Activated CD4-positive, alpha-beta T cell treated with anti-CD3 and anti-CD28 coated beads, Interleukin-2, amount 10 ng/mL, durations not matched to agents 24 days and 14 days (primary cell): ENCODE results near the gene FUT7. TPM values are rescaled to one million over a fixed set of nuclear protein-coding genes. Genes with fewer than 3 reads are reported as not detected.
"Not testable (repeated sequence)": the region's sequence is repeated elsewhere in the genome, so short reads cannot be mapped to it uniquely, and the experiment has no call there.

Experiments used
- DNase-seq: peaks from one replicate; pipeline ENCODE4 v3.0.0; 2022
- H3K27ac Mint-ChIP-seq: one replicate; pipeline ENCODE4 v1.8.0; 2022; ENCODE audit warnings: mild to moderate bottlenecking, mixed read lengths
- H3K27me3 Mint-ChIP-seq: one replicate; pipeline ENCODE4 v1.8.0; 2022; ENCODE audit warnings: mixed read lengths
- H3K36me3 Mint-ChIP-seq: one replicate; pipeline ENCODE4 v1.8.0; 2022; ENCODE audit warnings: low read depth, mild to moderate bottlenecking, mixed read lengths
- H3K4me1 Mint-ChIP-seq: one replicate; pipeline ENCODE4 v1.8.0; 2021; ENCODE audit warnings: mixed read lengths
- H3K4me3 Mint-ChIP-seq: one replicate; pipeline ENCODE4 v1.8.0; 2022; ENCODE audit warnings: mild to moderate bottlenecking, moderate library complexity, mixed read lengths
- H3K9me3 Mint-ChIP-seq: one replicate; pipeline ENCODE4 v1.8.0; 2021; ENCODE audit warnings: mixed read lengths
- intact Hi-C: fragments of 100-400 bp; cut with micrococcal nuclease; formaldehyde crosslinking; loops from one replicate; pipeline ENCODE4 v1.15.1; 2023
- total RNA-seq: library from RNA; stranded (reverse); gene quantifications from 2 replicates; pipeline ENCODE4 v1.2.3, GENCODE V29; 2022

The FUT7 gene
- total RNA-seq, 1 donor from 2014 or later, result not detected

DNA sequence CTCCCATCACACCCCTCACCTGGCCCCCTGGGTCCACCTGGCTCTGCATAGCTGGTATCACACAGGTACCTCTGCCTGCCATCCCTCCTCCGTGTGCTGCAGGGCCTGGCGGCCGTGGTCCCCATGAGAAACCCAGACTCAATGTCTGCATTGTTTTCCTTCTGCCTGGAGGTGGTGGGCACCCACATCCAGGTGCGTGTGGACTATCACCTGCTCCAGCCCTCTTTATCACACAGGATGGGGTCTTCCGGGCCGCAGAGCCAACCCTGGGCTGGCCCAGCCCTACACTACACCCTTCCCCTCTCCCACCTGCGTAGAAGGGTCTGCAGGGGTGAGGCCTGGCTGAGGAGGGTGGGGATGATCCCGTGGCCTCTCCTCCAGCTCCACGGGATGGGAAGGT is 7.0 kb upstream of the FUT7 start:
- Mint-ChIP-seq H3K9me3 (no peaks in the 10 kb centered on the region), H3K4me3 (no peak overlapping the region), H3K27ac (no peak overlapping the region), H3K27me3 (no peaks in the 10 kb centered on the region), H3K4me1 (peaks cover 11% of the 10 kb centered on the region), H3K36me3 (peaks cover 2% of the 10 kb centered on the region)
- DNase-seq, result no peak
- intact Hi-C loops, result no loop called here

DNA sequence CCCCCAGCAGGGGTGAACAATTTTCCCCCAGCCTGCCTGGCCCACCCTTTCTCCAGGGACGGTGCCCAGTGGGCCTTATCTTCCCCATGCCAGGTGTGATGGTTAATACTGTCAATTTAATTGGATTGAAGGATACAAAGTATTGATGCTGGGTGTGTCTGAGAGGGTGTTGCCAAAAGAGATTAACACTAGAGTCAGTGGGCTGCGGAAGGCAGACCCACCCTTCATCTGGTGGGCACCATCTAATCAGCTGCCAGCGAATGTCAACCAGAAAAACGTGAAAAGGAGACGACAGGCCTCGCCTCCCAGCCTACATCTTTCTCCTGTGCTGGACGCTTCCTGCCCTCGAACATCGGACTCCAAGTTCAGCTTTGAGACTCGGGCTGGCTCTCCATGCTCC is 5.6 kb upstream of the FUT7 start:
- intact Hi-C loops, result no loop called here
- peaks cover 2% of the 10 kb centered on the region for H3K27me3 Mint-ChIP-seq
- no peak overlapping the region for H3K4me3 Mint-ChIP-seq
- H3K36me3 Mint-ChIP-seq, result peaks cover 2% of the 10 kb centered on the region
- DNase-seq, result no peak
- H3K9me3 Mint-ChIP-seq, result no peaks in the 10 kb centered on the region
- H3K4me1 Mint-ChIP-seq, result peaks cover 17% of the 10 kb centered on the region
- no peak overlapping the region for H3K27ac Mint-ChIP-seq

DNA sequence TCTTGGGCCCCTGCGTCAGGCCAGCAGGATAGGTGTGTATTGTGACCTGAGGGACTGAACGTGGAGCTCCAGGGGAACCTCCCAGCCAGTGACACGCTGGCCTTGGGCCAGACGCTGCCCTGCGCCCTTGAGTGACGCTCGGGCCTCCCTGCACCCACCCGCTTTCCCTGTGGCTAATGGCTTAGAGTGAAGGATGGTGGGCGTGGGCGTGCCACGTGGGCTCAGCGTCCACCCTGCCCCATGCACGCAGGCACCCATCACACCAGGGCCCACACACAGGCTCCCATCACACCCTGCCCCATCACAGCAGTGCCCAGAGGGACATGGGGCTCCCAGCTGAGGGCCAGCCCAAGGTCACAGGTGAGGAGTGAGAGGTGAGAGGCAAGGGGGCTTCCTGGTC is 5.1 kb upstream of the FUT7 start:
- intact Hi-C loops, result no loop called here
- no peaks in the 10 kb centered on the region for H3K9me3 Mint-ChIP-seq
- peaks cover 19% of the 10 kb centered on the region for H3K4me1 Mint-ChIP-seq
- H3K27me3 Mint-ChIP-seq, result peaks cover 2% of the 10 kb centered on the region
- H3K4me3 Mint-ChIP-seq, result no peak overlapping the region
- no peak for DNase-seq
- H3K36me3 Mint-ChIP-seq, result peaks cover 2% of the 10 kb centered on the region
- no peak overlapping the region for H3K27ac Mint-ChIP-seq

DNA sequence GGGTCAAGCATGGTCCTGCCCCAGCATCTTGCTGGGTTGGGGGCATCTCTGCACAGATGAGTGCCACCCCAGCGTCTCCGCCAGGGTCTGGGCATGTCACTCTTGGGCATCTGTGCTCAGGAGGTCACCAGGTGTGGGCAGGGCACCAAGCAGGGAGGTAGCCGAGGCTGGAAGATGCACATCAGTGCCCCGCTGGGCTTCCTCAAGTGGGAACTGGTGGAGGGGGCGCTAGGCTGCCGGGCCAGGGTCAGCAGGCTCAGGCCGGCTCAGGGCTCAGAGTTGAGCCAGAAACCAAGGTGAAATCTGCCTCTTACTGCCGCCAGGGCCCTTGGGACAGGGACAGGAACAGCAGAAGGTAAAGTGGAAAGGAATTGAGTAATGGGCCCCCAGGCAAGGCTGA is 4.0 kb upstream of the FUT7 start:
- Mint-ChIP-seq H3K27ac (no peak overlapping the region), H3K4me1 (peaks cover 23% of the 10 kb centered on the region), H3K9me3 (no peaks in the 10 kb centered on the region), H3K27me3 (peaks cover 2% of the 10 kb centered on the region), H3K4me3 (no peak overlapping the region), H3K36me3 (peaks cover 2% of the 10 kb centered on the region)
- intact Hi-C loops, result loop anchor here (1.0 to 2.0 kb wide), 2 partner anchors 43 to 249 kb away; partner anchors contain the start of gene PAXX
- DNase-seq, result no peak

DNA sequence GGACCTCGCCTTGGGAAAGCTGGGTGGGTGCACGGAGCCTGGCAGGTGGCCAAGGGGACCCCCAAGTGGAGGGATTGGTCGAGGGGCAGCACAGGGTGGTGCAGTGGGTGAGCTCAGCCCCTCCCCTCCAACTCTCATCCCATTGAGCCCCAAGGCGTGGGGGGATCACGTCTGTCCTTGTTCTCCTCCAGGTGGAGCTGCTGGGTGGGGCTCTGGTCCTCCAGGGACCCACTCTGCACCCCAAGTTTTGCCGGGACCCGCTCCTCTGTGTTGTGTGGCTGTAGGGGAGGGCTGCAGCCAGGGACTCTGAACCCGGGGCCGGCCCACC is 3.6 kb upstream of the FUT7 start:
- Mint-ChIP-seq H3K36me3 (peaks cover 2% of the 10 kb centered on the region), H3K27me3 (peaks cover 2% of the 10 kb centered on the region), H3K4me1 (peaks cover 28% of the 10 kb centered on the region), H3K4me3 (no peak overlapping the region), H3K27ac (peak overlapping the region; percentile 83), H3K9me3 (no peaks in the 10 kb centered on the region)
- intact Hi-C loops, result loop anchor here (1.0 to 2.0 kb wide), 2 partner anchors 43 to 248 kb away; partner anchors contain the start of gene PAXX
- DNase-seq, result no peak

DNA sequence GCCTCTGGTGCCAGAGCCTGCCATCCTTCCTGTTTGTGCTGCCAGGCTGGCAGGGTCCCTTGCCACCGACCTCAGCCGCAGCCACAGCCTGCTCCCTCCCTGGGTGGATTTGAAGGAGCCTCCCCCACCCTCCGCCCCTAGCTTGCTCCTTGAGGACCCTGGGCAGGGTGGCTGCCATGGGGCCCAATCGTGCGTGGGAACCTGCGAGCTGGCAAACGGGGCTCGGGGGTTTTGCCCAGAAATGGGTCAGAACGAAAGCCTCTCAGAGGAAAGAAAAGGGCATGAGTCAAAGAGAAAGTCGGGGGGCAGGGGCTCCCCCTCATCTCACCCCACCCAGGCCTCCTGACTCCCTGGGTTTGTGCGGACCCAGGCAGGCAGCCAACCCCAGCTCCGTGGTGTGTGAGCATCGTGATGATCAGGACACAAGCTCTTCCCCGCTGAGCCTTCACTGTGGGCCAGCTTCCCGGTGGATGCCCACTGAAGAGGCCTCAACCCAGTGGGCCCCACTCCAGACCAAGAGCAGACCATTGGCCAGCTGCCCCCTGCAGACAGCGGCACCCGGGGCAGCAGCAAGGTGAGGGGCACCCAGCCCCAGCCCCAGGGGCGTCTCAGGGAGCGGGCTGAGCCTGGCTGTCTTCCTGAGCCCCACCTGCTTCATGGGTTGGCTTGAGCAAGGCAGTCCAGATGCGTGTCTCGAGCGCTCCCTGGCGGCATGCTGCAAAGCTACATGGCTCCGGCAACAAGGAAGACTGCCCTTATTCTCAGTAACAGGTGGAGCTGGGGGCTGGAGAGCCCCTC is 3.0 kb upstream of the FUT7 start:
- Mint-ChIP-seq H3K4me1 (peaks cover 31% of the 10 kb centered on the region), H3K27me3 (peaks cover 2% of the 10 kb centered on the region), H3K27ac (peak overlapping the region; percentile 83), H3K36me3 (peaks cover 2% of the 10 kb centered on the region), H3K9me3 (no peaks in the 10 kb centered on the region), H3K4me3 (peak overlapping the region; percentile 80)
- peak; percentile 95 for DNase-seq
- intact Hi-C loops, result loop anchor here (1.0 to 2.0 kb wide), 2 partner anchors 42 to 248 kb away; partner anchors contain the start of gene PAXX

DNA sequence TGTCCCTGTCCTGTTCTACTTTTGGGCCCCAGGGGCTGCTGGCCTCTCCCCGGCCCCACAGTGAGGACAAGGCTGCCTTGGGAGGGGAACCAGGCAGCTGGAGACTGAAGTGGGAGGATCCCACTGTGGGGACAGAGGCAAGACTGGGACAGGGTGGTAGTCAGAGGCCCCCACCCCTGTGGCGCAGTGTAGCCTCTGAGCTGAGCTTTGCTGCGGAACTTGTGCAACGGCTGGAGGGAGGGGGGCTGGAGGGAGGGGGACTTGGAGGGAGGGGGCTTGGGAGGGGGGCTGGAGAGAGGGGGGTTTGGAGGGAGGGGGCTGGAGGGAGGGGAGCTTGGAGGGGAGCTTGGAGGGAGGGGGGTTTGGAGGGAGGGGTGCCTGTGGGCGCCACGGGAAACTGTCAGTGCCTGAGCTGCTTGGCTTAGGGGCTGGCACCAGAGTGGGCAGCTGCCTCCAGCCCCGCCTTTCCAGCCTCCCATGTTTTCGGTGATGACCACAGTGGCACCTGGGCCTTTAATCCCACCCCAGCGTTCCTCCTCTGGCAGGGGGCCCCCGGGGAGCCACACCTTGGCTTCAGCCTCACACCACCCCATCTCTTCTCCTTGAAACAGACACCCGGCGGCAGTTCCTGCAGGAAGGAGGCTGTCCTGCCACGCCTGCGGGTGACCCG is 2.3 kb upstream of the FUT7 start:
- no peak for DNase-seq
- peak overlapping the region; percentile 83 for H3K27ac Mint-ChIP-seq
- peaks cover 37% of the 10 kb centered on the region for H3K4me1 Mint-ChIP-seq
- H3K27me3 Mint-ChIP-seq, result peaks cover 2% of the 10 kb centered on the region
- peaks cover 2% of the 10 kb centered on the region for H3K36me3 Mint-ChIP-seq
- H3K9me3 Mint-ChIP-seq, result no peaks in the 10 kb centered on the region
- intact Hi-C loops, result loop anchor here (2.0 kb wide), 1 partner anchor 41 kb away; the partner anchor contains the start of gene PAXX
- peak overlapping the region; percentile 80 for H3K4me3 Mint-ChIP-seq

DNA sequence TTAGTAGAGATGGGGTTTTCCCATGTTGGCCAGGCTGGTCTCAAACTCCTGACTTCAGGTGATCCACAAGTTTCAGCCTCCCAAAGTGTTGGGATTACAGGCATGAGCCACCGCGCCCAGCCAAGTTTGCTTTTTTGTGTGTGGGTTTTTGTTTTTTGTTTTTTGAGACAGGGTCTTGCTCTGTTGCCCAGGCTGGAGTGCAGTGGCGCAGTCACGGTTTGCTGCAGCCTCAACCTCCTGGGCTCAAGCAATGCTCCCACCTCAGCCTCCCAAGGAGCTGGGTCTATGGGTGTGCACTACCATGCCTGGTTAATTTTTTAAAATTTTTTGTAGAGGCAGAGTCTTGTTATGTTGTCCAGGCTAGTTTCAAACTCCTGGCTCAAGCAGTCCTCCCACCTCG is 1.6 kb upstream of the FUT7 start:
- H3K27me3 Mint-ChIP-seq, H3K4me3 Mint-ChIP-seq, H3K27ac Mint-ChIP-seq, H3K36me3 Mint-ChIP-seq, DNase-seq, intact Hi-C loops, H3K9me3 Mint-ChIP-seq: not testable (repeated sequence)
- peaks cover 41% of the 10 kb centered on the region for H3K4me1 Mint-ChIP-seq

DNA sequence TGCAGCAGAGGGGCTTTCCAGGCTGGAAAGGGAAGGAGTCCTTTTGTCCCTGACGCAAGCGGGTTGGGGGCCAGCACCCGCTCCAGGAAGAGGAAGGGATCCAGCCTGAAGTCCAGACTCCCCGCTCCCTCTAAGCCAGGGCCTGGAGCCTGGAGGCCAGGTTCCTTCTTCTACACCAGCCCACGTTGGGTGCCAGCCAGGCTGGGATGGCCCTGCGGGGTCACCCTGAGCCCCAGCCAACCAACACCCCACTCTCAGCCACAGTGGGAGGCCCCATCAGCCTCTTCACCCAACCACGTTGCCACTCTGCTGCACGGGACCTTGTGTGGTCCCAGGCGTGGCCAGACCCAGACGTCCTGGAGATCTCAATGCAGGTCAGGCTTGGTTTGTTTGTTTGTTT is 970 bp upstream of the FUT7 start:
- no peaks in the 10 kb centered on the region for H3K36me3 Mint-ChIP-seq
- no peak for DNase-seq
- H3K27ac Mint-ChIP-seq, result no peak overlapping the region
- no peaks in the 10 kb centered on the region for H3K9me3 Mint-ChIP-seq
- peaks cover 2% of the 10 kb centered on the region for H3K27me3 Mint-ChIP-seq
- peaks cover 41% of the 10 kb centered on the region for H3K4me1 Mint-ChIP-seq
- H3K4me3 Mint-ChIP-seq, result no peak overlapping the region
- intact Hi-C loops, result no loop called here

DNA sequence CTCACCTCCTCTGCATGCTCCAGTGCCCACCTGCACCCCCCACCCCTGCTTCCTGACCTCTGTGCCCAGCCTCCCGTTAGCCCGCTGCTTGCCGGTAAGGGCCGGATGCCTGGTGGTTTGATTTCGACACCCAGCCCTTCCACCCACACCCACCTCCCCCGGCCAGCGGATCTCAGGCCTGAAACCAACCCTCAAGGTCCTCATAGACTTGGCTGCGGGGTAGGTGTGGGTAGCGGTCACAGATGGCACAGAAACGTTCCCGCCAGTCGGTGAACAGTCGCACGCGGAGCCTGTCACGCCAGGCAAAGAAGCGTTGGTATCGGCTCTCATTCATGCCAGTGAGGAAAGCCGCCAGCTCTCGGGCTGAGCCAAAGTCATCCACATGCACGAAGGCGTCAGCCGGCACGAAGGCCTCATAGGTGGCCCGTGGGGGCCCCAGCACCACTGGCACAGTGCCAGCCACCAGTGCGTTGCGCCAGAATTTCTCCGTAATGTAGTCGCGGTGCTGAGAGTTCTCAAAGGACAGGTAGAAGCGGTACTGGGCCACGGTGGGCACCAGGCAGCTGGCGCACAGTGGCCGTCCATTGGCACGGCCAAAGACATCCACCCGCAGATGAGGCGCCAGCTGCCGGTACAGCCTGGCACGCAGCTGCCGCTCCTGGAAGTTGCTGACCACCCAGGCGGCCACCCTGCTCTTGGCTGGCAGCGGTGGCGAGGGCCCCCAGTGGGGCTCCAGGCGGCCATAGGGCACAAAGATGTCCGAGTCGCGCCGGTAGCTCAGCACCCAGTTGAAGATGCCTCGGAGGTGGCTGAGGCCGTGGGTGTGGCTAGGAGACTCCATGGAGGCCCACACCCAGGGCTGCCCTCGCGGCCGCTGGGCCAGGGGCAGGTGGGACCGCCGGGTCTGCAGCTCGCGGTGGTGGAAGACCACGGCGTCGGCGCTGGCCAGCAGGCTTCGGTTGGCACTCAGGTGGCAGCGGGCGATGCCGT is 1.1 kb downstream of the FUT7 start:
- no peaks in the 10 kb centered on the region for H3K9me3 Mint-ChIP-seq
- intact Hi-C loops, result no loop called here
- H3K27ac Mint-ChIP-seq, result peak overlapping the region; percentile 29
- H3K36me3 Mint-ChIP-seq, result no peaks in the 10 kb centered on the region
- H3K27me3 Mint-ChIP-seq, result peaks cover 3% of the 10 kb centered on the region
- H3K4me3 Mint-ChIP-seq, result peak overlapping the region; percentile 49
- peaks cover 47% of the 10 kb centered on the region for H3K4me1 Mint-ChIP-seq
- peak; percentile 74 for DNase-seq

DNA sequence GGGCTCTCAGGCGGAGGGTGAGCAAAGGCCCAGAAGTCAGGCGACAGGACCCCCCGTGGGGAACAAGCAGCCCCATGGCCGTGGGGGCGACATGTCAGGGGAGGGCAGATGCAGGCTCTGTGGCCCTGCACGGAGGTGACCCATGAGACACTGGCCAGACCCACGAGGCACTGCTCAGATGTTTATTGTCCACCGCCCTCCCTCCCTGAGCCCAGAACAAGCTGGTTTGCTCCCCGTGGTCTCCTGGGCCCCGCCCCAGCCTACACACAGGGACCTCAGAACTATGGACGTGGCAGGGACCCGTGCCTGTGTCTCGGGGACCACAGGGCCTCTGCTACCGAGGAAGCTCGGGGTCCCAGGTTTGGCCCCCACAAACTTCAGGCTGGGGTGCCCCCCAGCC is 1.9 kb downstream of the FUT7 start:
- intact Hi-C loops, result no loop called here
- no peaks in the 10 kb centered on the region for H3K36me3 Mint-ChIP-seq
- no peak for DNase-seq
- H3K9me3 Mint-ChIP-seq, result no peaks in the 10 kb centered on the region
- H3K4me3 Mint-ChIP-seq, result peak overlapping the region; percentile 49
- peaks cover 44% of the 10 kb centered on the region for H3K4me1 Mint-ChIP-seq
- H3K27me3 Mint-ChIP-seq, result peaks cover 3% of the 10 kb centered on the region
- H3K27ac Mint-ChIP-seq, result peak overlapping the region; percentile 29

DNA sequence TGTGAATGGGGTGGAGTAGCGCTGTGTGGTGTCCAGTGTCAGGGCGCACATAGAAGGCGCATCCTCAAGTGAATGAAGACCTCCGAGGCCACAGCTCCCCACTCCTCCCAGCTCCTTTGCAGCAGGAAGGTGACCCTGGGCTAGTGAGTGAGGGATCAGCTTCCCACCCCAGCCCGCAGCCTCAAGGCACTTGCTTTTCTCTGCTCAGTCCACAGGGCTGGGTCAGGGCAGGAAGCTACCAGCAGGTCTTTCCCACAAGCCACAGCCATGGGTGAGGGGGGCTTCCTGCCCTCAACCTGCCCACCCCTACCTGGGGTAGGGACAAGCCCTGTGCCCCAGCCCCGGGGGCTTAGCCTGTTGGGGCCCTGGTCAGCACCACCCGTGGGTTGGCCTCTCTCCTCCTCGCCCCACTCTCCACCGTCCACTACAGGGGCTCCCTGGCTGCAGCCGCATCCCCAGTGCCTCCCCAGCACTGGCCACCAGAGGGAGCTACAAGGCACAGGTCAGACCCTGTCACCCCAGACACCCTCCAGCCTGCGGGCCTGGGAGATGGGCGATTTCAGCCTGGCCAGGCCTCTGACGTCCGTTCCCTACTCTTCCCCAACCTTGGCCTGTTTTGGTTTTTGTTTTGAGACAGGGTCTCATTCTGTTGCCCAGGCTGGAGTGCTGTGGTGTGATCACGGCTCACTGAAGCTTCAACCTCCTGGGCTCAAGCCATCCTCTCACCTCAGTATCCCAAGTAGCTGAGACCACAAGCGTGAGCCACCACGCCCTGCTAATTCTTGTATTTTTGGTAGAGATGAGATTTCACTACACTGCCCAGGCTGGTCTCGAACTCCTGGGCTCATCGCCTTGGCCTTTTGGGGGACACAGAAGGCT is 2.6 kb downstream of the FUT7 start:
- Mint-ChIP-seq H3K27me3 (peaks cover 3% of the 10 kb centered on the region), H3K27ac (peak overlapping the region; percentile 67), H3K9me3 (no peaks in the 10 kb centered on the region), H3K4me3 (peak overlapping the region; percentile 77), H3K4me1 (peaks cover 37% of the 10 kb centered on the region), H3K36me3 (no peaks in the 10 kb centered on the region)
- peak; percentile 92 for DNase-seq
- intact Hi-C loops, result loop anchor here (2.0 kb wide), 1 partner anchor 36 kb away; no protein-coding TSS in a partner anchor
